ENCODE measurements around the gene NKX3-2.

NKX3-2 gene

DNA sequence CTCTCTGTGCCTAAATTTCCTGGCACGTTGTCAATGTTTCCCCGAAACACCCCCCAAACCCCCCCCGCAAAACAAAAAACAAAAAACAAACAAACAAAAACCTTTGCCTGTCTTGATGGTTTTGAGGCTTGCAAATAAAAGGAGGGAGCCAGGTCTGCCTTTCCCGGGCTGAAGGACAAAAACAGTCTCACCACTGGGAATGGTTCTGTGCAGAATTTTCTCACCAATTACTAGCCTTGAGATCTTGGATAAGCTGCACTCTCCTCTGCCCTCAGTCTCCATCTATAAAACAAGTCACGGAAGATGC lies 15.5 kb downstream of the NKX3-2 start (continued):
- TF ChIP-seq BCL11B (tag by site-specific recombination; IDR thresholded peaks at IDR 0.05; ENCODE audit: low read depth) (no peak), ZFP3 (tag by site-specific recombination; IDR thresholded peaks at IDR 0.05; ENCODE audit: low read depth) (no peak), ZNF514 (tag by site-specific recombination; IDR thresholded peaks at IDR 0.05) (no peak), ZNF221 (tag by site-specific recombination; IDR thresholded peaks at IDR 0.05; ENCODE audit: borderline replicate concordance) (no peak)

DNA sequence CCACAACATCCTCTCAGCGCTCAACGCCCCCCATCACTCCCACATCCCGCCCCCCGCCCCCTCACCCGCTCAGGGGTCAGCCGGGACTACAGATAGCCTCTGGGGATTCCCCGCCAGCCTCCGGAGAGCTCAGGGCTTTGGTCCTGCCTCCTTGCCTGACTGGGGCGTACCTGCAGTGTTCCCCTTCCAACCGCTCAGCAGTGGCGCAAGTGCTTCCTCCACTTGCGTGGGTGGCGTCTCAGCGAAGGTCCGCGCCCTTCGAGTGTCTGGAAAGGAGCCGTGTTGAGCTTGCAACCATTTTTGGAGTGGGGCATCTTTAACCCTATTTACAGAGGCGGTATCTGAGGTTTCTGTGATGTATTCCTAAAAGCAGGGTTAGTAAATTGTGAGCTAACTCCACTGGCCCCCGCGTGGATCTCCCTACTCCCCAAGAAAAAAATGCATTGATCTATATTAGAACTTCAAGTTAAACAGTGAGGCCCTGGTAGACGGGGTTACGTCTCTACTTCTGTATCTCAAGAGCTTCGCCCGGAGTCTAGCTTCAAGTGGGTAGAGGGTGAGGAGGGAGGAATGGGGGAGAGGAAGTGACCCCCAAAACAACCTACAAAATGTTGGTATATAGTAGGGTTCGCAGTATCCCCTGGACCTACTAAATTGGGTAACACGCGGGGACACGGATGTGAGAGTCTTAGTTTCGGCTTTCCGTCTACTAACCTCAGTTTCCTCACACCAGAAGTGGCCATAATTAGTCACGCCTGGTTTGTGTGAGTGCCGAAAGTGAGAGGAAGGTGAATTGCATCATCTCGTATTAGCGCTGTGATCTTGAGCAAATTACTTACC lies 16.1 kb downstream of the NKX3-2 start:
- POLR2A ChIA-PET, result no interaction called here
- CTCF ChIA-PET, result no interaction called here
- TF ChIP-seq ZNF248 (tag by site-specific recombination; IDR thresholded peaks at IDR 0.05) (no peak), ZBTB48 (tag by site-specific recombination; IDR thresholded peaks at IDR 0.05) (no peak), ZBTB17 (tag by site-specific recombination; IDR thresholded peaks at IDR 0.05) (no peak)
- TF ChIP-seq, protein P1, sequence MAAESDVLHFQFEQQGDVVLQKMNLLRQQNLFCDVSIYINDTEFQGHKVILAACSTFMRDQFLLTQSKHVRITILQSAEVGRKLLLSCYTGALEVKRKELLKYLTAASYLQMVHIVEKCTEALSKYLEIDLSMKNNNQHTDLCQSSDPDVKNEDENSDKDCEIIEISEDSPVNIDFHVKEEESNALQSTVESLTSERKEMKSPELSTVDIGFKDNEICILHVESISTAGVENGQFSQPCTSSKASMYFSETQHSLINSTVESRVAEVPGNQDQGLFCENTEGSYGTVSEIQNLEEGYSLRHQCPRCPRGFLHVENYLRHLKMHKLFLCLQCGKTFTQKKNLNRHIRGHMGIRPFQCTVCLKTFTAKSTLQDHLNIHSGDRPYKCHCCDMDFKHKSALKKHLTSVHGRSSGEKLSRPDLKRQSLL (tag by site-specific recombination; IDR thresholded peaks at IDR 0.05), result no peak
- Histone ChIP-seq H3K36me3 (ENCODE audit: control insufficient read depth in 2 of 2, insufficient read depth in 1 of 2, low read length in 2 of 2) (no peaks in the 10 kb centered on the region), H3K27ac (ENCODE audit: extremely low read depth, low read depth, low read length) (no peak overlapping the region), H3K9me3 (ENCODE audit: control insufficient read depth, insufficient read depth, low read depth, low read length) (no peaks in the 10 kb centered on the region; the same call in 1 of the 2 replicates), H3K4me1 (ENCODE audit: control insufficient read depth, insufficient read depth, low read length) (no peaks in the 10 kb centered on the region), H3K4me3 (ENCODE audit: low read depth, low read length) (no peak overlapping the region)

DNA sequence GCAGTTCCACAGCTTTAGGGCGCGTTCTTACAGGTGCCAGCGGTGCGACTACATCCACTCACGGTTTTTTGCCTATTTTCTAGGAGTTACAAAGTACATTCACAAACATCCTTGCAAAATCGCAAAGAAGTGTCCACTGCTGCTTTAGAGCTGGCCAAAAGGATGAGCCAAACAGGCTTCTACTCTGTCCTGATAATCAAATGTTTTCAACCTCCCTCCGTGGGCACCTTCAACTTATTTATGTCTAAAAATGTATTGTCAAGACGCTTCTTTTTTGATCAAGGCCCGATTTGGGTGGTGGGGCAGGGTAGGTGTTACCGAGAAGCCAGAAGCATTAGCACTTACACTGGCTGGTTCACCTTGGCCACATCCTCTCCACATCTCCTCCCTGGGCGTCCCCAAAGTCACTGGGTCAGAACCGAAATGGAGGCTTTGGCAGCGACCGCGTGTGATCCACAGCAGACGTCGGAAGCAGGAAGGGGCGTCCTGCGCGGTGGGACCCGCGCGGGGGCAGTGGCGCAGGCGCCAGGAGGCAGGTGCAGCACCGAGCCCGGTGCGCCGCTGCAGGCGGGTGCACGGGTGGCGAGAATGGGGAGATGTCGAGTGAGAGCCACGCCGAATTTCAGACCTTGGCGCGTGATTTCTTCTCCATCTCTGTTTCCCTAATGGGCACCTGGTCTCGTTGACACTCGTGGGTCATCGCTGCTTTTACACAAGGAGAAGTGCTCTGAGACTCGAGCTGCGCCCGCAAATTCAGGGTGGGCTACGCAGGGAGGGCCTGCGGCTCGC lies 16.9 kb downstream of the NKX3-2 start:
- CTCF ChIA-PET, result no interaction called here
- no peak overlapping the region for H3K4me3 ChIP-seq (ENCODE audit: low read depth, low read length)
- no peaks in the 10 kb centered on the region for H3K4me1 ChIP-seq (ENCODE audit: control insufficient read depth, insufficient read depth, low read length)
- no peaks in the 10 kb centered on the region for H3K36me3 ChIP-seq (ENCODE audit: control insufficient read depth in 2 of 2, insufficient read depth in 1 of 2, low read length in 2 of 2)
- POLR2A ChIA-PET, result no interaction called here
- H3K9me3 ChIP-seq (ENCODE audit: control insufficient read depth, insufficient read depth, low read depth, low read length), result no peaks in the 10 kb centered on the region; the same call in 1 of the 2 replicates
- no peak overlapping the region for H3K27ac ChIP-seq (ENCODE audit: extremely low read depth, low read depth, low read length)
- TF ChIP-seq FEZF1 (tag by site-specific recombination; IDR thresholded peaks at IDR 0.05) (no peak), ZNF600 (tag by site-specific recombination; IDR thresholded peaks at IDR 0.05) (no peak), ZNF707 (tag by site-specific recombination; IDR thresholded peaks at IDR 0.05) (no peak), ZNF155 (tag by site-specific recombination; IDR thresholded peaks at IDR 0.05) (no peak), SP2 (tag by site-specific recombination; IDR thresholded peaks at IDR 0.05) (no peak), REPIN1 (tag by site-specific recombination; IDR thresholded peaks at IDR 0.05; ENCODE audit: low read depth) (no peak), ZNF174 (tag by site-specific recombination; IDR thresholded peaks at IDR 0.05) (no peak), ZNF791 (tag by site-specific recombination; IDR thresholded peaks at IDR 0.05) (no peak), ZNF324 (tag by site-specific recombination; IDR thresholded peaks at IDR 0.05) (no peak), ZNF473 (tag by site-specific recombination; IDR thresholded peaks at IDR 0.05) (no peak), ZBTB8A (tag by site-specific recombination; IDR thresholded peaks at IDR 0.05) (no peak)
- TF ChIP-seq, protein P2, sequence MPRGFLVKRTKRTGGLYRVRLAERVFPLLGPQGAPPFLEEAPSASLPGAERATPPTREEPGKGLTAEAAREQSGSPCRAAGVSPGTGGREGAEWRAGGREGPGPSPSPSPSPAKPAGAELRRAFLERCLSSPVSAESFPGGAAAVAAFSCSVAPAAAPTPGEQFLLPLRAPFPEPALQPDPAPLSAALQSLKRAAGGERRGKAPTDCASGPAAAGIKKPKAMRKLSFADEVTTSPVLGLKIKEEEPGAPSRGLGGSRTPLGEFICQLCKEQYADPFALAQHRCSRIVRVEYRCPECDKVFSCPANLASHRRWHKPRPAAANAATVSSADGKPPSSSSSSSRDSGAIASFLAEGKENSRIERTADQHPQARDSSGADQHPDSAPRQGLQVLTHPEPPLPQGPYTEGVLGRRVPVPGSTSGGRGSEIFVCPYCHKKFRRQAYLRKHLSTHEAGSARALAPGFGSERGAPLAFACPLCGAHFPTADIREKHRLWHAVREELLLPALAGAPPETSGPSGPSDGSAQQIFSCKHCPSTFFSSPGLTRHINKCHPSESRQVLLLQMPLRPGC (tag by site-specific recombination; IDR thresholded peaks at IDR 0.05), result no peak
- TF ChIP-seq, protein P3, sequence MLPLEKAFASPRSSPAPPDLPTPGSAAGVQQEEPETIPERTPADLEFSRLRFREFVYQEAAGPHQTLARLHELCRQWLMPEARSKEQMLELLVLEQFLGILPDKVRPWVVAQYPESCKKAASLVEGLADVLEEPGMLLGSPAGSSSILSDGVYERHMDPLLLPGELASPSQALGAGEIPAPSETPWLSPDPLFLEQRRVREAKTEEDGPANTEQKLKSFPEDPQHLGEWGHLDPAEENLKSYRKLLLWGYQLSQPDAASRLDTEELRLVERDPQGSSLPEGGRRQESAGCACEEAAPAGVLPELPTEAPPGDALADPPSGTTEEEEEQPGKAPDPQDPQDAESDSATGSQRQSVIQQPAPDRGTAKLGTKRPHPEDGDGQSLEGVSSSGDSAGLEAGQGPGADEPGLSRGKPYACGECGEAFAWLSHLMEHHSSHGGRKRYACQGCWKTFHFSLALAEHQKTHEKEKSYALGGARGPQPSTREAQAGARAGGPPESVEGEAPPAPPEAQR (tag by site-specific recombination; IDR thresholded peaks at IDR 0.05), result no peak
- TF ChIP-seq, protein P4, sequence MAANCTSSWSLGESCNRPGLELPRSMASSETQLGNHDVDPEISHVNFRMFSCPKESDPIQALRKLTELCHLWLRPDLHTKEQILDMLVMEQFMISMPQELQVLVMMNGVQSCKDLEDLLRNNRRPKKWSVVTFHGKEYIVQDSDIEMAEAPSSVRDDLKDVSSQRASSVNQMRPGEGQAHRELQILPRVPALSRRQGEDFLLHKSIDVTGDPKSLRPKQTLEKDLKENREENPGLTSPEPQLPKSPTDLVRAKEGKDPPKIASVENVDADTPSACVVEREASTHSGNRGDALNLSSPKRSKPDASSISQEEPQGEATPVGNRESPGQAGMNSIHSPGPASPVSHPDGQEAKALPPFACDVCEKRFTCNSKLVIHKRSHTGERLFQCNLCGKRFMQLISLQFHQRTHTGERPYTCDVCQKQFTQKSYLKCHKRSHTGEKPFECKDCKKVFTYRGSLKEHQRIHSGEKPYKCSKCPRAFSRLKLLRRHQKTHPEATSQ (tag by site-specific recombination; IDR thresholded peaks at IDR 0.05), result no peak
- TF ChIP-seq, protein P5, sequence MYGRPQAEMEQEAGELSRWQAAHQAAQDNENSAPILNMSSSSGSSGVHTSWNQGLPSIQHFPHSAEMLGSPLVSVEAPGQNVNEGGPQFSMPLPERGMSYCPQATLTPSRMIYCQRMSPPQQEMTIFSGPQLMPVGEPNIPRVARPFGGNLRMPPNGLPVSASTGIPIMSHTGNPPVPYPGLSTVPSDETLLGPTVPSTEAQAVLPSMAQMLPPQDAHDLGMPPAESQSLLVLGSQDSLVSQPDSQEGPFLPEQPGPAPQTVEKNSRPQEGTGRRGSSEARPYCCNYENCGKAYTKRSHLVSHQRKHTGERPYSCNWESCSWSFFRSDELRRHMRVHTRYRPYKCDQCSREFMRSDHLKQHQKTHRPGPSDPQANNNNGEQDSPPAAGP (tag by site-specific recombination; IDR thresholded peaks at IDR 0.05), result no peak
